ENCODE measurements around the gene C17orf50.

Gene C17orf50

GRCh38 chr17:35752945-35753764 lies 7.5 kb upstream of the C17orf50 start, which contains the start of gene GAS2L2:
Gene GAS2L2, minus strand, starts transcription at chr17:35753239. Its CDS starts 389 bp downstream, at chr17:35752850.
- DNase-seq (ENCODE audit: low spot score) = no peak

GRCh38 chr17:35757243-35757642 lies 3.4 kb upstream of the C17orf50 start:
- no peak for DNase-seq (ENCODE audit: low spot score)

- DNase-seq (ENCODE audit: low spot score) = no peak
These were observed 914 bp downstream of the C17orf50 start for GRCh38 chr17:35761601-35762000.

- DNase-seq (ENCODE audit: low spot score) = no peak
These were observed 3.1 kb downstream of the C17orf50 start for GRCh38 chr17:35763767-35764122.

DNA sequence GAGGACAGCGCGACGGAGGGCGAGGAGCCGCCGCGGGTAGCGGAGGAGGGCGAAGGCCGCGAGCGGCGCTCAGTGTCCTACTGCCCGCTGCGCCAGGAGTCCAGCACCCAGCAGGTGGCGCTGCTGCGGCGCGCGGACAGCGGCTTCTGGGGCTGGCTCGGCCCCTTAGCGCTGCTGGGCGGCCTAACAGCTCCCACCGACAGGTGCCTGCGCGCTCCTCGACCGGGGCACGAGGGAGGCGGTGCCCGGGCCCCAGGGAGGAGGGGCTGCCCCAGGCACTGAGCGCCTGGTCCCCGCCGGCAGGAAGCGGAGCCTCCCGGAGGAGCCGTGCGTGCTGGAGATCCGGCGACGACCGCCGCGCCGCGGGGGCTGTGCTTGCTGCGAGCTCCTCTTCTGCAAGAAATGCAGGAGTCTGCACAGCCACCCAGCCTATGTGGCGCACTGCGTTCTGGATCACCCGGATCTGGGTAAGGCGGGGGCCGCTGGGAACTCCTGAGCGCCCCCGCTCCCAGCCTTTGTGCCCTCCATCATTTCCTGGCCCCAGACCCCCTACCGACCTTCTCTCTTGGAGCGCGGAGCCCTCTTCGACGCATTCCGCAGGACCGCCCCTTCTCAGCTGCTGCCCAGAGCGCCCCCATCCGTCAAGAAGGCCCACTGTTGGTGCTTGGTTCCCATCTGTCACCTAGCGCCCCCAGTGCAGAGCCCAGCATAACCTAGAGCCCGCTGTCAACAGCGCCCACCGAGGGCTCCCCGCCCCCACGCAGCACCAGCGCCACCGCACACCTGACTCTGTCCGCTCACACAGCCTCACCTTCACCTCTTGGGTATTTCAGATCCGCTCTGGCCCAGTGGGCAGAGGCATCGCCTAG lies 3.7 kb downstream of the C17orf50 start:
- peak; percentile 87 for DNase-seq (ENCODE audit: low spot score)

GRCh38 chr17:35765086-35765710 lies 4.5 kb downstream of the C17orf50 start:
- DNase-seq (ENCODE audit: low spot score) = no peak

DNA sequence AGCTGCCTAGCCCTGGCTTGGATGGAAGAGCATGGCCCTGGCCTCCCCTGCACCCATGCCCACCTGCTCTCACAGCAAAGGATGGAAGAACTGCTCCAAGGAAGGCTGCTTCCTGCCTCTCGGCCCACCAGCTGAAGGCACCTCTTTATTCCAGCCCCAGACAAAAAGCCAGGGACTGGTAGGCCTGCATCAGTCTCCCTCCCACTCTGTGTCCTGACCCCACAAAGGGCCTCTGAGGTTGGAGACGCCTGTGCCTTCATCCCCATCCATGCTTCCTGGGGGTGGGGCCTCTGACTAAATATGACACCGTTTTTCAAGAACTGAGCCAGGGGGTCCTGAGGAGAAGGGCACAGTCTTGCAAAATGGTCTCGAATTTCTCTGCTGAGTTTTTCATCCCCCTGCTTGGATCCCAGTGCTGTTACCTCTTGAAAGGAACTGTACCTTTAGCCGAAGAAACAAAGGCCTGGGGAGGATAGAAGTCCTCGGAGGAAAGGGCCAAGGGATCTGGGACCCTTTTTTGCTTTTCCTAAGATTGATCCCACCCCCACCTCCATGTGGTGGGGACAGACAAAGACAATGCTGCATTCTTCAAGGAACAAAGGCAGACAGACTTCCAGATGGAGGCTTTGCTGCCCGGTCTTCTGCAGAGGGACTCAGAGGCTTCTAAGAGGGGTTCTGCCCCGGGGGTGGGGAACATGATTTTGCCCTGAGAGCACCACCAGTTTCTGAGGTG lies 5.2 kb downstream of the C17orf50 start:
- DNase-seq (ENCODE audit: low spot score) = no peak

DNA sequence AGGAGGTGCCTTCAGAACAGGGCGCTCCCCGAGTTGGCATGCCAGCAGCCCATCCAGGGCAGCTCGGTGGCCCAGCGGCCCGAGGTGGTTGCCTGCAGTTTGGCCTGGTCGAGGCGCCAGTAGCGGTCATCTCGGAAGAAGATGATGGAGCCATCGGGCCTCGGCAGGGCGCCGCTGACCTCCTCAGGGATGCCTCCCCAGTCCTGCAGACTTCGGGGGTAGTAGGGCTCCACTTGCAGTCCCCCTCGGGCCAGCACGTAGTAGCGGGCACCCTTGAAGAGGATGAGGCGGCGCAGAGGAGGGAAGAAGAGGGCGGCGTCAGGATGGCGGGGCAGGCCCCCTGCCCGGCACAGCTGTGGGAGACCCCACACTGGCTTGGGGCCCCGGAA lies 5.8 kb downstream of the C17orf50 start:
- DNase-seq (ENCODE audit: low spot score) = no peak

- DNase-seq (ENCODE audit: low spot score) = peak; percentile 27
These were observed 6.3 kb downstream of the C17orf50 start for GRCh38 chr17:35766903-35767510.

- DNase-seq (ENCODE audit: low spot score) = no peak
These were observed 8.1 kb downstream of the C17orf50 start for GRCh38 chr17:35768797-35769196.

DNA sequence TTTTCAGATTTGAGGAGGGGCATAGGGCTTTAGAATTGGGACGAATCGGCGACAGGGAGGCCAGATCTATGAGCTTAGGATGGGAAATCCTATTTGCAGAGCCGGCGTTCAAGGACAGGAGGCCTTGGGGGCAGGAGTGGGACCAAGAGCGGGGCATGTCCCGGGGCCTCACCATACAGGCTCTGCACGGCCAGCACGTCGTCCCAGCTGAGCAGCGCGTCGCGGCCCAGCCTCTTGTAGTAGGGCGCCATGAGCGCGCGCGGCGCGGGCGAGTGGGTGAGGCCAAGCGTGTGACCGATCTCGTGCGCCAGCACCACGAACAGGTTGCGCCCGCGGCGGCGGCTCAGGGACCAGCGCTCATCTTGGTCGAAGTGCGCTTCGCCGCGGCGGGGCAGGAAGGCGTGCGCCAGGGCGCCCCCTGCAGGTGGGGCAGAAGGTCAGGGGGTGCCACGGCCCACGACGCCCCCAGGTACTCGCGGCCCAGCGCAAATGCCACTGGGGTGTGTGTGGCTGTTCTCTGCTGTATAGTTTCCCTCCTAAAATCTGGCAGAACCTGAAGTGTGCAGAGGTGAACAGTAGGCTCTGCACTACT lies 9.3 kb downstream of the C17orf50 start:
- DNase-seq (ENCODE audit: low spot score) = no peak

DNA sequence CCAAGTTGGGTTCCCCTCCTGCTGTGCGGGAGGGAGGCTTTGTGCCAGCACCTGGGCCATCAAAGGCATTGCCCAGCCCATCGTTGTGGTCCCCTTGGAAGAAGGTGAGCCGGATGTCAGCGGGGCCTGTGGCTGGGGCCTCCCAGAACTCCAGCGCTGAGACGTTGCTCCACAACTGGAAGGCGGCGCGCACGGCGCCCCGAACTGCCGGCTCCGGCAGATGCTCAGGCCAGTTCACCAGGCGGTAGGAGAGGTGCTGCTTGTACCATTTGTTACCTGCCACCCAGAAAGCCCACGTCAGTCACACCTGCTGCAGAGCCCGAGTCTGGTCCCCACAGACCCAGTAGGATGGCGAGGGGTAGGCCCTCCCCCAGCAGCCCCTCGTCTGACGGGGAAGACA lies 12.4 kb downstream of the C17orf50 start:
- no peak for DNase-seq (ENCODE audit: low spot score)

DNA sequence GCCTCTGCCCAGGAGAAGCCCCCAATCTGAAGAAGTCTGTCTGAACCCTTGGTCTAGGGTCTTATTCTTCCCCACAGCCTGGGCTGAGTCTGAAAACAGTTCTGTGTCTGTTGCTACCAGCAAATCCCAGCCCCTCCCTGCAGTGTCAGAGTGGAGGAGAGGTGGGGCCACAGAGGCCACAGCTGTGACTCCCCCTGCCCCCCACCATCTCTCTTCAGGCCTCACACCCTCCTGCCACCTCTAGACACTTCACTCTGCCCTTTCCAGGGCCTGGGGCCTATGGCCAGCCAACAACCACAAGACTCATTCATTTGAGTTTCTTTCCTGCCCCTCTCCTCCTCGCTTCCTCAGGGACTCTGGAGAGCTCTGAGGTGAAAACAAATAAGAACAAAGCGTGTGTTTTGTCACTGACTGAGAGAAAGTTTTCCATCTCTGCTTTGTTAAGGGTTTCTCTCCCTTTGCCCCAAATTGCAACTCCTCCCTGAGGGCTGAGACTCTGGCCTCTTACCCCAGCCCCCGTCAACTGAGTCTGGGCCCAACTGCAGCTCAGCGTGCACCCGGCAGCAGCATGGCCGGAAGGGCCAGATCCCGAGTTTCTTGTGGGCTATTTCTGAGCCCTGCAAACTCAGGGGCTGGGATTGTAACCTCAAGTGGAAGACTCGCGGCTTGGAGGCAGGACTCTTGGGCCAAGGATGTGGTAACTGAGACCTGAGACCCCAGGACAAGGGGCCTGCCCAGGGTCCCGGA lies 13.2 kb downstream of the C17orf50 start:
- no peak for DNase-seq (ENCODE audit: low spot score)

DNA sequence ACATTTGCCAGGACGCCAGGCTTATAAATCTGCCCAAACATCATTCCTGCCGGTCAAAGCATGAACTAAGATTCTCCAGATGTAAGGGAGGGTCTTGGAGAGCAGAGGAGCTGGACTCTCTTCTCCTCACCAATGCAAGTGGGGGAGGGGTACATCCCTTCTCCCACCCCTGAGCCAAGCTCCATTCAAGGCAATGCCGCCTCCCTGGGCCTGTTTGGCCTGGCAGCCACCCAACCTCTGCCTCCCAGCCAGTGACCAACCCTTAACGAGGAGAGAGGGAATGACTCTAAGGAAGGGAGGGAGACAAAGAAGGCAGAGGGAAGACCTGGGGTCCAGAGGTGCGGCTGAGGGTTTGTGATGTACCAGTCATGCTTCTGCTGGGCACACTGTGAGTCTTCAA lies 13.8 kb downstream of the C17orf50 start:
- DNase-seq (ENCODE audit: low spot score) = no peak

DNA sequence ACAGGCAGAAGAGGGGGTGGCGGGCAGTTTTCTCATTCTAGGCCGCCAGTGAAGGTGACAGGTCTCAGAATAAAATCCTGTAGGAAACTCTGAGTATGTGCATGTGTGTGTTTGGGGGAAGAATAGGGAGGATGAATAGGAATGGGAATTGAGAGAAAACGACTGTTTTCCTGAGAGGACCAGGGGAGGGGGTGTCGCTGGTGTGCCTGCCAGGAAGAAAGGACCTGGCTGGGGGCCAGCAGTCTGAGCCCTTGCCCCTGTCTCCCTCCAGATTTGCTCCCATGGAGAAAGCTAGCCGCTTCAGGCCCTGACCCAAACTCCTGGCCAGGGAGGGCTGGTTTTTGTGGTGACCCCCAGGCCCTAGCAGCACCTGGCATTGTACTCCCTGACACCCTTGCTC lies 14.4 kb downstream of the C17orf50 start:
- DNase-seq (ENCODE audit: low spot score) = no peak

DNA sequence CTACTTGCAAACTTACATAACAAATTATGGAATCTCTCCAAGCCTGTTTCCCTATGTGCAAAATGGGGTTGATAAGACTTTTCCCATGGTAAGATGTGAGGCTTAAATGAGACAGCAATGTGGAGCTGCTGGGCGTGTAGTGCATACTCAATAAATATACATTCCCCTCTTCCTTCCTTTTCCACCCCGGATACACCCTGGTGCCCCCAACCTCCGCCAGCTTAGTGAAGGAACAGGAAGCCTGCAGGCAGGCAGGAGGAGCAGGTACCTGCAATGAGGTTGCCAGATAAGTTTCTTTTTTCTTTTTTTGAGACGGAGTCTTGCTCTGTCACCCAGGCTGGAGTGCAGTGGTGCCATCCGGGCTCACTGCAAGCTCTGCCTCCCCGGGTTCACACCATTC lies 14.9 kb downstream of the C17orf50 start:
- no peak for DNase-seq (ENCODE audit: low spot score)

GRCh38 chr17:35778641-35779196 lies 18.0 kb downstream of the C17orf50 start:
- no peak for DNase-seq (ENCODE audit: low spot score)

DNA sequence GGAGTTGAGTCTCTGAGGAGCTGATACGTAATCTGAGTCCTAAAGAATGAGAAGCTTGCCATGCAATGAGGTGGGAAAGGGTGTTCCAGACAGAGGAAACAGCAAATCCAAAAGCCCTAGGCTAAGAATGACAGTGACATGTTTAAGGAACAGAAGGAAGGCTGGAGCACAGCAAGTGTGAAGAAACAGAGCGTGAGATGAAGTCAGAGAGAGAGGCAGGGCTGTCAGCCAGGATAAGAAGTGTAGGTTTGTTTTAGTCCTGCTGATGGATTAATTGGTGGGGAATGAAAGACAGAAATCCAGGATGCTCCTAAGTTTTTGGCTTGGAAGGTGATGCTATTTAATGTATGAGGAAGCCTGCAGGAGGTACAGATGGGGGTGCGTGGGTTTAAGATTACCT lies 20.3 kb downstream of the C17orf50 start:
- DNase-seq (ENCODE audit: low spot score) = no peak

- DNase-seq (ENCODE audit: low spot score) = no peak
These were observed 24.2 kb downstream of the C17orf50 start for GRCh38 chr17:35784895-35785294.

DNA sequence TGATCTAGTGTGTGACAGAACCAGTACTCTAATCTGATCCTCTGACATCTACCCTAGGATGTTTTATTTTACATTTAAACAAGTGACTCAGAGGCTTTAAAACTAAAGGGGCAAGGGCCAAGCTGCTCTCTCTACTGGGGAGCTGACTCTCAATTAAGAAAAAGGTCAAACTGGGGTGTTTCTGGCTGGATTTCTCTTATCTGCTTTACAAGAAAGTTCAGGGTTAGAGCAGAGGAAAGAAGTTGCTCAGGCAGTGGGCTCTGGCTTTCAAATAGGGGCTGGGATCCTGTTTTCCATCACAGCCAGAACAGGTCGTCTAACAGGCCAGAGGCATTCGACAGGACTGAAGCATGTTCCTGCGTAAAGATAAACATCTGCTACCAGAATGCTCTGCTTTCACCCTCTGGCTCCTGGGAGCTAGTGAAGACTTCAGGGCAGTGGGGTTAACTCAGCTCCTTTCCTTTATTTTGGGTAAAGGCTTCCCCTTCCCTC lies 26.3 kb downstream of the C17orf50 start:
- no peak for DNase-seq (ENCODE audit: low spot score)

Measured in activated CD4-positive, alpha-beta T cell treated with anti-CD3 and anti-CD28 coated beads, Interleukin-2, Interleukin-4, amounts not matched to agents 100 ng/mL and 50 ng/mL, durations not matched to agents 16 hours and 8 hours (primary cell).